Hematopoietic multipotent progenitor cell treated with erythropoietin and hydrocortisone succinate and interleukin-3 and kit ligand, for 6 days (in vitro differentiated cells): ENCODE results near the gene TSPAN17.
A peak's percentile ranks its signal among the peaks of the same experiment; 100 is the strongest.

Experiments used
- DNase-seq: peaks from one replicate; pipeline ENCODE4 v3.0.0-alpha.2; 2015

TSPAN17 gene

GRCh38 chr5:176643491-176644219 lies 3.6 kb upstream of the TSPAN17 start:
- DNase-seq: no peak

- no peak for DNase-seq
Measured at GRCh38 chr5:176644294-176644693, 3.0 kb upstream of the TSPAN17 start.

- peak; percentile 55 for DNase-seq
Measured at GRCh38 chr5:176644878-176645670, 2.2 kb upstream of the TSPAN17 start.

- DNase-seq: no peak
Measured at GRCh38 chr5:176646049-176646706, 1.1 kb upstream of the TSPAN17 start.

- DNase-seq: no peak
Measured at GRCh38 chr5:176646707-176647029, 616 bp upstream of the TSPAN17 start.

GRCh38 chr5:176647843-176648473 lies 674 bp downstream of the TSPAN17 start:
- peak; percentile 71 for DNase-seq

- DNase-seq: peak; percentile 95
Measured at GRCh38 chr5:176648474-176649194, 1.4 kb downstream of the TSPAN17 start.

- peak; percentile 54 for DNase-seq
Measured at GRCh38 chr5:176650354-176650884, 3.1 kb downstream of the TSPAN17 start.

GRCh38 chr5:176651472-176651980 lies 4.2 kb downstream of the TSPAN17 start:
- DNase-seq: no peak

- DNase-seq: no peak
Measured at GRCh38 chr5:176652136-176652535, 4.9 kb downstream of the TSPAN17 start.

GRCh38 chr5:176653401-176654385 lies 6.4 kb downstream of the TSPAN17 start:
- DNase-seq: peak; percentile 53

GRCh38 chr5:176654856-176655255 lies 7.6 kb downstream of the TSPAN17 start:
- no peak for DNase-seq

GRCh38 chr5:176656467-176656990 lies 9.2 kb downstream of the TSPAN17 start:
- no peak for DNase-seq

- DNase-seq: peak; percentile 86
Measured at GRCh38 chr5:176658007-176658599, 10.8 kb downstream of the TSPAN17 start.

GRCh38 chr5:176658817-176659511 lies 11.7 kb downstream of the TSPAN17 start:
- peak; percentile 35 for DNase-seq

GRCh38 chr5:176659512-176659839 lies 12.2 kb downstream of the TSPAN17 start:
- no peak for DNase-seq

GRCh38 chr5:176659860-176660461 lies 12.7 kb downstream of the TSPAN17 start:
- DNase-seq: no peak

- DNase-seq: no peak
Measured at GRCh38 chr5:176660530-176660859, 13.2 kb downstream of the TSPAN17 start.
